Stomach (tissue), 4 donors: ENCODE measurements around the gene ZMYND15.

Experiments
- CTCF ChIP-seq, 7 experiments: fragments of 450-650 bp in 4 of 7; fragments of 200-600 bp in 3 of 7; sonication (generic) in 3 of 7; IDR thresholded peaks; one replicate each; pipeline ENCODE4 v1.5.1; 2016 to 2019; ENCODE audit warnings: antibody characterized with exemption in 7 of 7, control low read depth in 2 of 7, mild to moderate bottlenecking in 1 of 7
- POLR2A ChIP-seq, 4 donors: fragments of 450-650 bp; IDR thresholded peaks; one replicate each; pipeline ENCODE4 v1.6.1; 2016; ENCODE audit warnings: antibody characterized with exemption in 4 of 4, control low read depth in 2 of 4, mild to moderate bottlenecking in 1 of 4, moderate library complexity in 1 of 4
- POLR2AphosphoS5 ChIP-seq, 3 donors: sonication (generic); formaldehyde crosslinking; IDR thresholded peaks; one replicate each; pipeline ENCODE4 v1.6.1; 2016; ENCODE audit warnings: antibody characterized with exemption in 3 of 3

DNA sequence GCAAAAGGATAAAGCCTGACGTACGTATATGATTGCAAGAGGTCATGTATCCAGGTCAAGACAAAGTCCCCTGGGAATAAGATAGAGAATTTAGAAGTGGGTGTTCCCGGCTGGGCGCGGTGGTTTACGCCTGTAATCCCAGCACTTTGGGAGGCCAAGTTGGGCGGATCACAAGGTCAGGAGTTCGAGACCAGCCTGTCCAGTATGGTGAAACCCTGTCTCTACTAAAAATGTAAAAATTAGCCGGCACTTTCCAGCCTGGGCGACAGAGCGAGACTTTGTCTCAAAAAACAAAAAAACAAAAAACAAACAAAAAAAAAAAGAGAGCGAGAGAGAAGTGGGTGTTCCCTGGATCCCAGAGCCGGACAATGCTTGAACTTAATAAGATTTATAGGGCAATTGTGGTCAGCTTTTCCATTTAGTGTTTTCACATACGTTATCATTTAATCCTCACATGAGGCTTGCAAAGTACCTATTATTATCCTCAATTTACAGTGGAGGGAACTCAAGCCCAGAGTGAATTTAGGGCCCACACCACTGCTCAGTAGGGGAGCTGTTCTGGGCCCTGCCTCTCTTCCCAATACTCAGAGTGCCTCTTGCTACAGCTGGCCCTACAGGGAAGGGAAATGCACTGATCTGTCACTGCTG is 48.6 kb downstream of the ZMYND15 start:
- TF ChIP-seq POLR2A (IDR thresholded peaks at IDR 0.05) (no peak), CTCF (IDR thresholded peaks at IDR 0.05) (no peak), POLR2AphosphoS5 (IDR thresholded peaks at IDR 0.05) (no peak)
